HG02588 (cell line): ENCODE results near the gene FETUB.
"Not testable (repeated sequence)": the region's sequence is repeated elsewhere in the genome, so short reads cannot be mapped to it uniquely, and the experiment has no call there.

Experiments used
- ATAC-seq: cut with Tn5 transposase; IDR thresholded peaks from one replicate; pipeline ENCODE4 v1.9.1; 2021; ENCODE audit warnings: mild to moderate bottlenecking, moderate library complexity; ENCODE audit not compliant: unreplicated experiment

FETUB gene

GRCh38 chr3:186671051-186671450 lies 30.9 kb downstream of the FETUB start:
- ATAC-seq = no peak

- ATAC-seq = no peak
Measured at GRCh38 chr3:186678604-186679003, 38.4 kb downstream of the FETUB start.

GRCh38 chr3:186679151-186679550 lies 39.0 kb downstream of the FETUB start:
- ATAC-seq = no peak

DNA sequence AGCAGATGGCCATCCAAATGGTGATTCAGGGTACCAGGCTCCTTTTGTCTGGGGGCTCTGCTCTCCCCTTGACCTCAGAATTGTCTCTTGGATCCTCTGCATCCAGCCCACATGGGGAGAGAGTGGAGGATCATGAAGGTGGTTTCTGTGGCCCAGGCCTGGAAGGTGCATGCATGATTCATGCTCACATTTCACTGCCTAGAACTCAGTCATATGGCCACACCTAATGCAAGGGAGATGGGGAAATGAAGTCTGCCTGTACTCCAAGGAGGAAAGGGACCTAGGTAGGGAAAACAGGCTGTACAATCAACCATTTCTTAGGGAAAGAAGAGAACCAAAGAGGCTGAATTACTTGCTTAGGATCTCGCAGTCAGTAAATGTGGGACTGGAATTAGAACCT lies 40.7 kb downstream of the FETUB start:
- ATAC-seq = no peak

DNA sequence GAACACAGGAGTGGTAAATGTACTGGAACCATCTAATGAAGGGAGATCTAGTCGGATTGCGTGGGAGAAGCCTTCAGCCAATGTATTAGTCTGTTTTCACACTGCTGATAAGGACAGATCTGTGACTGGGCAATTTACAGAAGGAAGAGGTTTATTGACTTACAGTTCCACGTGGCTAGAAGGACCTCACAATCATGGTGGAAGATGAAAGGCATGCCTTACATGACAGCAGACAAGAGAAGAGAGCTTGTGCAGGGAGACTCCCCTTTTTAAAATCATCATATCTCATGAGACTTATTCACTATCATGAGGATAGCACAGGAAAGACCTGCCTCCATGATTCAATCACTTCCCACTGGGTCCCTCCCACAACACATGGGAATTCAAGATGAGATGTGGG lies 42.6 kb downstream of the FETUB start:
- no peak for ATAC-seq

GRCh38 chr3:186683979-186684378 lies 43.8 kb downstream of the FETUB start:
- ATAC-seq = no peak

- ATAC-seq = not testable (repeated sequence)
Measured at GRCh38 chr3:186686475-186686874, 46.3 kb downstream of the FETUB start.

- ATAC-seq = no peak
Measured at GRCh38 chr3:186687120-186687651, 47.0 kb downstream of the FETUB start.

DNA sequence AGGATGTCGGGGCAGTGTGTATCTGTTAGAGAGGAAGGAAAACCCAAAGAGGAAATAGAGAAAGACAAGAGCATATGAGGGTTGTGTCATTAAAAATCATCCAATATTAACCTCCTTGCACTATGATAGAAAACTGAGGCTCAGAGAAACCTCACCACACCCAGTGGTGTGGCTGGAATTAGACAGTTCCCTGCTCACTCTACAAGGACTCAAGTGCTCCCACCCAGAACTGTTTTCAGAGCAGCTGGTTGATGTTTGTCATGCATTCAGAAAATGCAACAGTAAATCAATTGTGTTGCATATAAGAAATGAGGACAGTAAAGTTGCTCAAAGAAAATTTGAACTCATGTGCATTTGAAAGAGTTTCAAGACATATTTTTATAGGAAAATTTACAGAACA lies 50.1 kb downstream of the FETUB start:
- ATAC-seq = not testable (repeated sequence)

DNA sequence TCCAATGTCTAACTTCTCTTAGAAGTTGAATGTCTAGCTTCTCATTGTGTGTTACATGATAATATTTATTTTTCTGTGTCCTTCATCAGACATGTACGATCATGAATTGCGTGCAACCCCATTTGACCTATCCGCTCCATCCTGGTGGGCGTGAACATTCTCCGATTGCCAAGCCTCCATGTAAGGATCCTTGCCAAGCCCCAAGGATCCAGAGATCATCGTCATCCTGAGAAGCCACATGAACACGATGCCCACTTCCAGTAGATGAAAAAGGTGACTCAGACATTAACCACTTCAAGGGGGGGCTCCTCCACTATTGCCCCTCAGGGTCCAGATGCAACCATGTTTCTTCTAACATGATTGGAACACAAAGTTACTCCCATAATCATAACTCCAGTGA lies 51.5 kb downstream of the FETUB start:
- ATAC-seq = no peak

DNA sequence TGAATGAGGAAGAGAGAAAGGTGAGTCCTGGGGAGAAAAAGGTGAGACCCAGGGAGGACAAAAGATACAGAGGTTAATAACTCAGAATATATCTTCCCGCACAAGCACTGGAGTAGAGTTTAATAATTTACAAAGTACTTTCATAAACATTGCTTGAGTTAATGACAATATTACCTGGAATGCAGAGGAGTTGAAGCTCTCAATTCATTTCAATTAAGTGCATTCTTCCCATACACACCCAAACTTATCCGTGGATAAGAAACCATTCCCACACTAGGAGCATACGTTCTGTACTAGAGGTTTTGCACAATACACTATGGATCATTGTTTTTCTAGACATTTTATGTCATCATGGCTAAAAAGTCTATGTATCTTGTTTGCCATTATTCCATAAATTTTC lies 53.6 kb downstream of the FETUB start:
- ATAC-seq = no peak

GRCh38 chr3:186694288-186695032 lies 54.3 kb downstream of the FETUB start:
- ATAC-seq = no peak

- no peak for ATAC-seq
Measured at GRCh38 chr3:186696522-186696921, 56.3 kb downstream of the FETUB start.

DNA sequence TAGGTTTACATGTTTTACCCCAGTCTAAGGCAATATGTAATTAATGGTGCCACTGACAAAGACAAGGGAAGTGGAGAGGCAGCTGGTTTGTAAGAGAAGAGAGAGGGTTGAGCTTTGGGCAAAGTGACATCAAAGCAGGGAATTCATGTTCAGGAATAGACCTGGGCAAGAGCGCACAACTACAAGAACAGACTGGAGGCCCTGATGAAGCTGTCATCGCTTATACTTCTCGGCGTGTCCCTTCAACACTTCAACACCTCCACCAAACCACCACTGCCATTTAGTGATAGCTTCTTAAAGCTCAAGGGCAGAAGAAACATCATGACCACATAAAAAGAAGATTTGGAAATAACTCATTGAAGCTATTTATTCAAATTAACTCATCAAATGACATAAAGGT lies 57.3 kb downstream of the FETUB start:
- no peak for ATAC-seq

GRCh38 chr3:186700267-186700666 lies 60.1 kb downstream of the FETUB start:
- no peak for ATAC-seq

- ATAC-seq = not testable (repeated sequence)
Measured at GRCh38 chr3:186702451-186702850, 62.3 kb downstream of the FETUB start.
